GM12878 (cell line): Measurements from ENCODE around the gene TGFBRAP1. TPM values are rescaled to one million over a fixed set of nuclear protein-coding genes. Genes with fewer than 3 reads are reported as not detected.

ENCODE experiments used
- ATAC-seq: fragments of 200-7000 bp; cut with Tn5 transposase; 3 replicates; pipeline ENCODE4 v1.9.1; 2020; ENCODE audit warnings: mild to moderate bottlenecking, moderate library complexity
- BruUV-seq: library from RNA; stranded (reverse); fragments of 400-500 nt; replicated peaks from 2 replicates; lab custom pipeline; 2021; lab: Mats Ljungman, UMichigan
- CTCF ChIA-PET: fragments of 300-600 bp; sonication (Branson Sonifier 250); formaldehyde crosslinking; extraction: SDS; loops from one replicate; lab custom pipeline; 2021; ENCODE audit warnings: inconsistent platforms; lab: Yijun Ruan, JAX
- POLR2A ChIA-PET: fragments of 350-600 bp; formaldehyde crosslinking; extraction: SDS; loops from one replicate; lab custom pipeline; 2021; ENCODE audit warnings: inconsistent platforms; lab: Charles Lee
- RAD21 ChIA-PET: fragments of 300-600 bp; sonication (Branson Sonifier 250); formaldehyde crosslinking; loops from one replicate; lab custom pipeline; 2023; ENCODE audit warnings: antibody characterized with exemption; ENCODE audit not compliant: unreplicated experiment; lab: Charles Lee
- SMC1A ChIA-PET: fragments of 300-600 bp; sonication (Branson Sonifier 250); formaldehyde crosslinking; loops from one replicate; lab custom pipeline; 2023; ENCODE audit not compliant: unreplicated experiment, uncharacterized antibody; lab: Charles Lee
- DNase-seq: peaks from one replicate; pipeline ENCODE4 v3.0.0-alpha.2; 2011; ENCODE audit warnings: low read depth, low spot score
- FAIRE-seq: peaks from 3 replicates; lab custom pipeline; 2011; peaks lifted over from hg19 to GRCh38; lab: Jason Lieb, UNC
- H2AFZ ChIP-seq: 2 replicates; pipeline ENCODE4 v1.6.0; 2011; ENCODE audit warnings: low read depth, low read length, control low read depth; ENCODE audit not compliant: control insufficient read depth
- H3K27ac ChIP-seq: 2 replicates; pipeline ENCODE4 v1.5.1; 2011; ENCODE audit warnings: control low read depth; ENCODE audit not compliant: control insufficient read depth, insufficient read depth
- H3K27me3 ChIP-seq, 2 experiments: replicated peaks in 1 of 2; 2 replicates each; pipeline versions ENCODE4 v1.6.0 to v1.6.1; 2011; ENCODE audit warnings: low read length in 1 of 2; ENCODE audit not compliant: control insufficient read depth in 2 of 2, insufficient read depth in 2 of 2
- H3K36me3 ChIP-seq, 2 experiments: 2 replicates each; pipeline ENCODE4 v1.5.1; 2011; ENCODE audit warnings: low read length in 1 of 2; ENCODE audit not compliant: control insufficient read depth in 2 of 2, insufficient read depth in 2 of 2
- H3K4me1 ChIP-seq: 2 replicates; pipeline ENCODE4 v1.6.1; 2011; ENCODE audit warnings: mild to moderate bottlenecking, low read length, moderate library complexity, mixed read lengths; ENCODE audit not compliant: control insufficient read depth, insufficient read depth
- H3K4me2 ChIP-seq: 2 replicates; pipeline ENCODE4 v1.6.0; 2011; ENCODE audit warnings: control low read depth; ENCODE audit not compliant: control insufficient read depth, insufficient read depth
- H3K4me3 ChIP-seq: fragments of 200-600 bp; sonication (generic); 2 replicates; pipeline ENCODE4 v1.5.1; 2016
- H3K79me2 ChIP-seq: 2 replicates; pipeline ENCODE4 v1.6.0; 2011; ENCODE audit warnings: low read length; ENCODE audit not compliant: control insufficient read depth, insufficient read depth
- H3K9ac ChIP-seq: 2 replicates; pipeline ENCODE4 v1.8.0; 2011; ENCODE audit warnings: low read length, control low read depth, mixed read lengths; ENCODE audit not compliant: control insufficient read depth, insufficient read depth
- H3K9me3 ChIP-seq: replicated peaks from 3 replicates; pipeline ENCODE4 v1.5.1; 2011; ENCODE audit warnings: mild to moderate bottlenecking, low read length; ENCODE audit not compliant: control insufficient read depth, insufficient read depth
- H4K20me1 ChIP-seq: 2 replicates; pipeline ENCODE4 v1.6.0; 2011; ENCODE audit not compliant: control insufficient read depth, insufficient read depth
- CEBPB ChIP-seq, 2 experiments: fragments of 150-350 bp in 1 of 2; IDR thresholded peaks; 2 replicates each; pipeline ENCODE4 v1.6.1; 2012 to 2014; ENCODE audit warnings: low read depth in 2 of 2, low read length in 2 of 2, borderline replicate concordance in 1 of 2, inconsistent platforms in 1 of 2
- CHD2 ChIP-seq: IDR thresholded peaks from 2 replicates; pipeline ENCODE4 v1.6.1; 2011; ENCODE audit warnings: low read depth, low read length, improper control_type of control experiment, borderline replicate concordance
- CREM ChIP-seq: IDR thresholded peaks from 2 replicates; pipeline ENCODE4 v1.6.1; 2014; ENCODE audit warnings: antibody characterized with exemption, low read depth
- GATAD2B ChIP-seq: fragments of 450-650 bp; conservative IDR thresholded peaks from 2 replicates; pipeline ENCODE4 v1.6.1; 2017; ENCODE audit warnings: low read depth, mild to moderate bottlenecking, moderate library complexity
- HCFC1 ChIP-seq: fragments of 150-350 bp; IDR thresholded peaks from 2 replicates; pipeline ENCODE4 v1.6.1; 2014; ENCODE audit warnings: low read length
- MTA2 ChIP-seq: fragments of 450-650 bp; IDR thresholded peaks from 2 replicates; pipeline ENCODE4 v1.6.1; 2016; ENCODE audit warnings: low read depth, mild to moderate bottlenecking, moderate library complexity
- MYC ChIP-seq: IDR thresholded peaks from 2 replicates; pipeline ENCODE4 v1.6.1; 2011; ENCODE audit warnings: mild to moderate bottlenecking, low read length, moderate library complexity, inconsistent platforms; ENCODE audit not compliant: insufficient read depth, insufficient replicate concordance, insufficient read length, severe bottlenecking
- NFYB ChIP-seq: IDR thresholded peaks from 2 replicates; pipeline ENCODE4 v1.6.1; 2011; ENCODE audit warnings: low read depth, mild to moderate bottlenecking, low read length, improper control_type of control experiment, moderate library complexity; ENCODE audit not compliant: insufficient read depth
- PML ChIP-seq: IDR thresholded peaks from 2 replicates; pipeline ENCODE4 v1.6.1; 2012; ENCODE audit warnings: low read length, inconsistent platforms
- RBBP5 ChIP-seq: fragments of 200-600 bp; sonication (generic); conservative IDR thresholded peaks from 2 replicates; pipeline ENCODE4 v1.6.1; 2016
- ZBTB40 ChIP-seq: fragments of 450-650 bp; IDR thresholded peaks from 2 replicates; pipeline ENCODE4 v1.6.1; 2016; ENCODE audit warnings: mild to moderate bottlenecking, moderate library complexity, borderline replicate concordance
- ZNF24 ChIP-seq: fragments of 450-650 bp; IDR thresholded peaks from 2 replicates; pipeline ENCODE4 v1.6.1; 2017; ENCODE audit warnings: antibody characterized with exemption, mild to moderate bottlenecking
- ZNF384 ChIP-seq: IDR thresholded peaks from 2 replicates; pipeline ENCODE4 v1.6.1; 2012; ENCODE audit warnings: low read depth, mild to moderate bottlenecking, low read length, improper control_type of control experiment, borderline replicate concordance
- ZNF622 ChIP-seq: fragments of 450-650 bp; IDR thresholded peaks from 2 replicates; pipeline ENCODE4 v1.6.1; 2017; ENCODE audit warnings: mild to moderate bottlenecking, inconsistent platforms
- WGBS: methylation state at CpG from one replicate; pipeline ENCODE4 v1.1.6; 2016; ENCODE audit warnings: low lambda C conversion rate; ENCODE audit not compliant: insufficient replicate concordance, insufficient coverage; ENCODE audit errors: missing lambda C conversion rate; 5-methylcytosine and 5-hydroxymethylcytosine counted together
- in situ Hi-C: fragments of 300-500 bp; cut with MboI; formaldehyde crosslinking; loops from 9 replicates; pipeline ENCODE4 v1.14.3; 2018; ENCODE audit warnings: mixed read lengths
- intact Hi-C: fragments of 100-400 bp; cut with micrococcal nuclease; formaldehyde crosslinking; loops from one replicate; pipeline ENCODE4 v1.14.2; 2022; ENCODE audit not compliant: unreplicated experiment
- polyA plus RNA-seq, 11 experiments: library from polyadenylated mRNA; depleted of rRNA in 4 of 11; unstranded in 6 of 11; stranded (reverse) in 5 of 11; fragments of >200 nt; fragmentation: Nextera tagmentation in 4 of 11; fragmentation: Illumina TruSeq in 1 of 11; extraction: Ambion mirVana in 4 of 11; extraction: Trizol in 1 of 11; gene quantifications; 1 replicate in 1 of 11; 2 replicates in 10 of 11; pipeline versions ENCODE4 v1.2.1 to v1.2.3, GENCODE V29; 2011 to 2016; ENCODE audit warnings: inconsistent platforms in 2 of 11, missing spikeins in 2 of 11, low read depth in 1 of 11
- total RNA-seq, 4 experiments: library from RNA; depleted of rRNA in 3 of 4; stranded (reverse); fragments of >200 nt in 3 of 4; fragmentation: Illumina TruSeq in 1 of 4; extraction: Trizol in 1 of 4; gene quantifications; 2 replicates each; pipeline versions ENCODE4 v1.2.1 to v1.2.3, GENCODE V29; 2013 to 2021
- TF ChIP-seq, protein P1 (sequence below): fragments of 450-650 bp; IDR thresholded peaks from 2 replicates; pipeline ENCODE4 v1.6.1; 2017; ENCODE audit warnings: mild to moderate bottlenecking, moderate library complexity
- TF ChIP-seq, protein P2 (sequence below): fragments of 450-650 bp; conservative IDR thresholded peaks from 2 replicates; pipeline ENCODE4 v1.6.1; 2017; ENCODE audit warnings: mild to moderate bottlenecking, moderate library complexity

The TGFBRAP1 gene
- total and polyA plus RNA-seq, 10 of the 15 experiments (the other 5 are each of a cell fraction or from before 2014, with no cell fraction given), result 7.9 to 37.4 (median 23.7) TPM

DNA sequence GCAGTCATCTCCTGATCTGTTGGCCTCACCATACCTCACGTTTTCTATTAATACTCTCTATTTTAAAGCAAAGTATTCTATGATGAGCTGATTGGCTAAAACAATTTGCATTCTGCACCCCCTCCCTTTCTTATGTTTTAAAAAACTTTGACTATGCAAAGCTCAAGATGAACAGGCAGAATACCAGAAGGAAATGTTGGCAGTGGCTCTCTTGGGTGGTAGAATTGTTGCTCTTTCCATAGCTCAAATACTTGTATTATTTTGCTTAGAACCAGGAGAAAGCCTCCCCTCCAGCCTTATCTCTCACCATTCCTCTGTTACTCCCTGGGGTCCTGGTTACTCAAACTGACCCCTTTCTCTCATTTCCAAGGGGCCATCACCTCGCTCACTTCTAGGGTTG, 73.6 kb downstream of the TGFBRAP1 start:
- no TSS peak for BruUV-seq
- ChIA-PET SMC1A (no interaction called here), RAD21 (no interaction called here), CTCF (no interaction called here), POLR2A (no interaction called here)
- 25% methylated on average over 2 of the region's 2 CpGs for WGBS
- FAIRE-seq, result no peak
- H3K4me2 ChIP-seq, result no peak overlapping the region
- H3K4me3 ChIP-seq, result no peak overlapping the region
- H3K79me2 ChIP-seq, result no peaks in the 10 kb centered on the region
- DNase-seq, result no peak
- H3K9ac ChIP-seq, result no peak overlapping the region
- no peaks in the 10 kb centered on the region for H3K4me1 ChIP-seq
- in situ Hi-C loops (no loop called here), intact Hi-C loops (no loop called here)
- ATAC-seq, result no peak
- no peak overlapping the region for H3K27ac ChIP-seq
- no peaks in the 10 kb centered on the region for H4K20me1 ChIP-seq
- H3K27me3 ChIP-seq, result no peaks in the 10 kb centered on the region
- no peaks in the 10 kb centered on the region for H3K9me3 ChIP-seq
- no peaks in the 10 kb centered on the region for H3K36me3 ChIP-seq
- H2AFZ ChIP-seq, result no peak overlapping the region
- TF ChIP-seq ZNF622 (no peak), MYC (no peak), RBBP5 (no peak), CEBPB (IDR thresholded peaks at IDR 0.05; ENCODE audit: borderline replicate concordance in 1 of 2, low read depth in 2 of 2, low read length in 2 of 2) (no peak), GATAD2B (no peak), CHD2 (no peak), NFYB (no peak), MTA2 (no peak), PML (no peak), ZBTB40 (no peak), CREM (no peak), ZNF24 (no peak), ZNF384 (no peak), HCFC1 (no peak)
- TF ChIP-seq, protein P1, sequence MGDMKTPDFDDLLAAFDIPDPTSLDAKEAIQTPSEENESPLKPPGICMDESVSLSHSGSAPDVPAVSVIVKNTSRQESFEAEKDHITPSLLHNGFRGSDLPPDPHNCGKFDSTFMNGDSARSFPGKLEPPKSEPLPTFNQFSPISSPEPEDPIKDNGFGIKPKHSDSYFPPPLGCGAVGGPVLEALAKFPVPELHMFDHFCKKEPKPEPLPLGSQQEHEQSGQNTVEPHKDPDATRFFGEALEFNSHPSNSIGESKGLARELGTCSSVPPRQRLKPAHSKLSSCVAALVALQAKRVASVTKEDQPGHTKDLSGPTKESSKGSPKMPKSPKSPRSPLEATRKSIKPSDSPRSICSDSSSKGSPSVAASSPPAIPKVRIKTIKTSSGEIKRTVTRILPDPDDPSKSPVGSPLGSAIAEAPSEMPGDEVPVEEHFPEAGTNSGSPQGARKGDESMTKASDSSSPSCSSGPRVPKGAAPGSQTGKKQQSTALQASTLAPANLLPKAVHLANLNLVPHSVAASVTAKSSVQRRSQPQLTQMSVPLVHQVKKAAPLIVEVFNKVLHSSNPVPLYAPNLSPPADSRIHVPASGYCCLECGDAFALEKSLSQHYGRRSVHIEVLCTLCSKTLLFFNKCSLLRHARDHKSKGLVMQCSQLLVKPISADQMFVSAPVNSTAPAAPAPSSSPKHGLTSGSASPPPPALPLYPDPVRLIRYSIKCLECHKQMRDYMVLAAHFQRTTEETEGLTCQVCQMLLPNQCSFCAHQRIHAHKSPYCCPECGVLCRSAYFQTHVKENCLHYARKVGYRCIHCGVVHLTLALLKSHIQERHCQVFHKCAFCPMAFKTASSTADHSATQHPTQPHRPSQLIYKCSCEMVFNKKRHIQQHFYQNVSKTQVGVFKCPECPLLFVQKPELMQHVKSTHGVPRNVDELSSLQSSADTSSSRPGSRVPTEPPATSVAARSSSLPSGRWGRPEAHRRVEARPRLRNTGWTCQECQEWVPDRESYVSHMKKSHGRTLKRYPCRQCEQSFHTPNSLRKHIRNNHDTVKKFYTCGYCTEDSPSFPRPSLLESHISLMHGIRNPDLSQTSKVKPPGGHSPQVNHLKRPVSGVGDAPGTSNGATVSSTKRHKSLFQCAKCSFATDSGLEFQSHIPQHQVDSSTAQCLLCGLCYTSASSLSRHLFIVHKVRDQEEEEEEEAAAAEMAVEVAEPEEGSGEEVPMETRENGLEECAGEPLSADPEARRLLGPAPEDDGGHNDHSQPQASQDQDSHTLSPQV, result no peak
- TF ChIP-seq, protein P2, sequence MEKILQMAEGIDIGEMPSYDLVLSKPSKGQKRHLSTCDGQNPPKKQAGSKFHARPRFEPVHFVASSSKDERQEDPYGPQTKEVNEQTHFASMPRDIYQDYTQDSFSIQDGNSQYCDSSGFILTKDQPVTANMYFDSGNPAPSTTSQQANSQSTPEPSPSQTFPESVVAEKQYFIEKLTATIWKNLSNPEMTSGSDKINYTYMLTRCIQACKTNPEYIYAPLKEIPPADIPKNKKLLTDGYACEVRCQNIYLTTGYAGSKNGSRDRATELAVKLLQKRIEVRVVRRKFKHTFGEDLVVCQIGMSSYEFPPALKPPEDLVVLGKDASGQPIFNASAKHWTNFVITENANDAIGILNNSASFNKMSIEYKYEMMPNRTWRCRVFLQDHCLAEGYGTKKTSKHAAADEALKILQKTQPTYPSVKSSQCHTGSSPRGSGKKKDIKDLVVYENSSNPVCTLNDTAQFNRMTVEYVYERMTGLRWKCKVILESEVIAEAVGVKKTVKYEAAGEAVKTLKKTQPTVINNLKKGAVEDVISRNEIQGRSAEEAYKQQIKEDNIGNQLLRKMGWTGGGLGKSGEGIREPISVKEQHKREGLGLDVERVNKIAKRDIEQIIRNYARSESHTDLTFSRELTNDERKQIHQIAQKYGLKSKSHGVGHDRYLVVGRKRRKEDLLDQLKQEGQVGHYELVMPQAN, result no peak
